Measurements from ENCODE around the gene ZNF205. TPM values are rescaled to one million over a fixed set of nuclear protein-coding genes. Genes with fewer than 3 reads are reported as not detected.

Gene ZNF205
- total and polyA plus RNA-seq, 10 of the 15 experiments (the other 5 are each of a cell fraction or from before 2014, with no cell fraction given): 0.26 to 1.5 (median 0.78) TPM; not detected in 2

DNA sequence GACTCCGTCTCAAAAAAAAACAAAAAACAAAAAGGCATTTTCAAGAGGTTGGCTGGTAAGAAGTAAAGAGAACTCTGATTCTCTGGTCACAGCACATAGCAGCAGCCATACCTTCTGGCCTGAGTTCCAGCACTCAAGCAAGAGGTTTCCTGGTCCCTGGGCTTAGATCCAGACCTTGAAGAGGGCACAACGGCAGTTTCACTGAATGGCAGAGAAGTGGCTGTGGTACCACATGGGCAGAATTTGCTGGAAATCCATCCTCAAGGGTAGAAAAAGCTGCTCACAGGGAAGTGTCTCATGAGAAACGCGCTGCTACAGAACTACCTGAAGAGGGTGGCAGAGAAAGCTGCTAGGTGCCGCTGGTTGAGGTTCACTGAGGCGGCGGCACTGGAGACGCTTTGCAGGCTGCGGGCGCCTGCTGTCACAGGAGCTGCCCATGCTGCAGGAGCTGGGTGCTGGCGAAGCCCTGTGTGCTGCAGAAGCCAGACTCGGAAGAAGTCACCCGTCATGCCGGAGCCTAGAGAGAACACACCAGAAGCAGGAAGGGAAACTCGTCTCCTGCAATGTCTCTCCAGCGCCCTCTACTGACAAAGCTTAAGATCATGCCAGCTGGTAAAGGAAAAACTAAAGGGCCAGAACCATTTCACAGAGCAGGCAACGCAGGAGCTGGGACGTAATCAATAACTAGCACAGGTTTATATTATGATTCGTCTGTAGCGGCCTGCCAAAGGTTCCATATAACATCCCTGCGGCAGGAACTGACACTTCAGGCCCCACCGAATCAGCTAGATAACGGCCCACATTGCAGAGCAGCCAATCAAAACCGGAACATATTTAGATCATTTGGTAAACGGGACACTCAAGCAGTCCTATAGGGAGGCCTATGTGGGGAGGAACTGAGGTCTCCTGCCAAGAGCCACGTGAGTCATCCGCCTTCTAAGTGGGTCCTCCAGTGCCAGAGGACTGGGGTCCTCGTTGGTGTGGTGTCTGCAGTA lies 17.0 kb downstream of the ZNF205 start (continued):
- TF ChIP-seq, protein P1, sequence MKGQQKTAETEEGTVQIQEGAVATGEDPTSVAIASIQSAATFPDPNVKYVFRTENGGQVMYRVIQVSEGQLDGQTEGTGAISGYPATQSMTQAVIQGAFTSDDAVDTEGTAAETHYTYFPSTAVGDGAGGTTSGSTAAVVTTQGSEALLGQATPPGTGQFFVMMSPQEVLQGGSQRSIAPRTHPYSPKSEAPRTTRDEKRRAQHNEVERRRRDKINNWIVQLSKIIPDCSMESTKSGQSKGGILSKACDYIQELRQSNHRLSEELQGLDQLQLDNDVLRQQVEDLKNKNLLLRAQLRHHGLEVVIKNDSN (IDR thresholded peaks at IDR 0.05; ENCODE audit: borderline replicate concordance, extremely low read length, insufficient read depth, low read depth, low read length): no peak
- TF ChIP-seq POLR2A (IDR thresholded peaks at IDR 0.05; ENCODE audit: low read depth, low read length): peak; percentile 72
- TF ChIP-seq PML (IDR thresholded peaks at IDR 0.05; ENCODE audit: low read length): peak; percentile 40; the same call in 1 of the 2 replicates
- TF ChIP-seq TCF3 (IDR thresholded peaks at IDR 0.05; ENCODE audit: borderline replicate concordance, insufficient read depth, low read depth, low read length): peak; percentile 55; the same call in 1 of the 2 replicates
- TF ChIP-seq, protein P2, sequence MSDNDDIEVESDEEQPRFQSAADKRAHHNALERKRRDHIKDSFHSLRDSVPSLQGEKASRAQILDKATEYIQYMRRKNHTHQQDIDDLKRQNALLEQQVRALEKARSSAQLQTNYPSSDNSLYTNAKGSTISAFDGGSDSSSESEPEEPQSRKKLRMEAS (IDR thresholded peaks at IDR 0.05; ENCODE audit: low read depth, low read length): no peak
- no peak for TF ChIP-seq RELA (IDR thresholded peaks at IDR 0.05; ENCODE audit: borderline replicate concordance, partially characterized antibody)
- 0 out of 2 replicates have a peak, but pooled peaks have one; percentile 31 for TF ChIP-seq CHD2 (IDR thresholded peaks at IDR 0.05; ENCODE audit: borderline replicate concordance, low read depth, low read length)
- no peak for TF ChIP-seq ZNF622 (IDR thresholded peaks at IDR 0.05)
- TF ChIP-seq EP300 (IDR thresholded peaks at IDR 0.05; ENCODE audit: borderline replicate concordance in 1 of 2, control insufficient read depth in 1 of 2, low read depth in 2 of 2, low read length in 2 of 2): no peak
- peak; percentile 47; the same call in 1 of the 2 replicates for TF ChIP-seq GABPA (IDR thresholded peaks at IDR 0.05; ENCODE audit: low read depth)
- no peak for TF ChIP-seq IRF4 (IDR thresholded peaks at IDR 0.05; ENCODE audit: low read depth, low read length)
- TF ChIP-seq, protein P3, sequence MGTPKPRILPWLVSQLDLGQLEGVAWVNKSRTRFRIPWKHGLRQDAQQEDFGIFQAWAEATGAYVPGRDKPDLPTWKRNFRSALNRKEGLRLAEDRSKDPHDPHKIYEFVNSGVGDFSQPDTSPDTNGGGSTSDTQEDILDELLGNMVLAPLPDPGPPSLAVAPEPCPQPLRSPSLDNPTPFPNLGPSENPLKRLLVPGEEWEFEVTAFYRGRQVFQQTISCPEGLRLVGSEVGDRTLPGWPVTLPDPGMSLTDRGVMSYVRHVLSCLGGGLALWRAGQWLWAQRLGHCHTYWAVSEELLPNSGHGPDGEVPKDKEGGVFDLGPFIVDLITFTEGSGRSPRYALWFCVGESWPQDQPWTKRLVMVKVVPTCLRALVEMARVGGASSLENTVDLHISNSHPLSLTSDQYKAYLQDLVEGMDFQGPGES (IDR thresholded peaks at IDR 0.05): no peak
- TF ChIP-seq HDGF (IDR thresholded peaks at IDR 0.05): peak; percentile 52; the same call in 1 of the 2 replicates
- TF ChIP-seq, protein P4, sequence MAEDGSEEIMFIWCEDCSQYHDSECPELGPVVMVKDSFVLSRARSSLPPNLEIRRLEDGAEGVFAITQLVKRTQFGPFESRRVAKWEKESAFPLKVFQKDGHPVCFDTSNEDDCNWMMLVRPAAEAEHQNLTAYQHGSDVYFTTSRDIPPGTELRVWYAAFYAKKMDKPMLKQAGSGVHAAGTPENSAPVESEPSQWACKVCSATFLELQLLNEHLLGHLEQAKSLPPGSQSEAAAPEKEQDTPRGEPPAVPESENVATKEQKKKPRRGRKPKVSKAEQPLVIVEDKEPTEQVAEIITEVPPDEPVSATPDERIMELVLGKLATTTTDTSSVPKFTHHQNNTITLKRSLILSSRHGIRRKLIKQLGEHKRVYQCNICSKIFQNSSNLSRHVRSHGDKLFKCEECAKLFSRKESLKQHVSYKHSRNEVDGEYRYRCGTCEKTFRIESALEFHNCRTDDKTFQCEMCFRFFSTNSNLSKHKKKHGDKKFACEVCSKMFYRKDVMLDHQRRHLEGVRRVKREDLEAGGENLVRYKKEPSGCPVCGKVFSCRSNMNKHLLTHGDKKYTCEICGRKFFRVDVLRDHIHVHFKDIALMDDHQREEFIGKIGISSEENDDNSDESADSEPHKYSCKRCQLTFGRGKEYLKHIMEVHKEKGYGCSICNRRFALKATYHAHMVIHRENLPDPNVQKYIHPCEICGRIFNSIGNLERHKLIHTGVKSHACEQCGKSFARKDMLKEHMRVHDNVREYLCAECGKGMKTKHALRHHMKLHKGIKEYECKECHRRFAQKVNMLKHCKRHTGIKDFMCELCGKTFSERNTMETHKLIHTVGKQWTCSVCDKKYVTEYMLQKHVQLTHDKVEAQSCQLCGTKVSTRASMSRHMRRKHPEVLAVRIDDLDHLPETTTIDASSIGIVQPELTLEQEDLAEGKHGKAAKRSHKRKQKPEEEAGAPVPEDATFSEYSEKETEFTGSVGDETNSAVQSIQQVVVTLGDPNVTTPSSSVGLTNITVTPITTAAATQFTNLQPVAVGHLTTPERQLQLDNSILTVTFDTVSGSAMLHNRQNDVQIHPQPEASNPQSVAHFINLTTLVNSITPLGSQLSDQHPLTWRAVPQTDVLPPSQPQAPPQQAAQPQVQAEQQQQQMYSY (CRISPR knock-in tag; IDR thresholded peaks at IDR 0.05): no peak
- no peak for TF ChIP-seq NR2F1 (conservative IDR thresholded peaks at IDR 0.05)
- TF ChIP-seq, protein P5, sequence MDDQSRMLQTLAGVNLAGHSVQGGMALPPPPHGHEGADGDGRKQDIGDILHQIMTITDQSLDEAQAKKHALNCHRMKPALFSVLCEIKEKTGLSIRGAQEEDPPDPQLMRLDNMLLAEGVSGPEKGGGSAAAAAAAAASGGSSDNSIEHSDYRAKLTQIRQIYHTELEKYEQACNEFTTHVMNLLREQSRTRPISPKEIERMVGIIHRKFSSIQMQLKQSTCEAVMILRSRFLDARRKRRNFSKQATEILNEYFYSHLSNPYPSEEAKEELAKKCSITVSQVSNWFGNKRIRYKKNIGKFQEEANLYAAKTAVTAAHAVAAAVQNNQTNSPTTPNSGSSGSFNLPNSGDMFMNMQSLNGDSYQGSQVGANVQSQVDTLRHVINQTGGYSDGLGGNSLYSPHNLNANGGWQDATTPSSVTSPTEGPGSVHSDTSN (IDR thresholded peaks at IDR 0.05; ENCODE audit: insufficient replicate concordance, low read depth, low read length): no peak
- peak; percentile 87; the same call in 1 of the 2 replicates for TF ChIP-seq SMARCA5 (IDR thresholded peaks at IDR 0.05)
- TF ChIP-seq LARP7 (IDR thresholded peaks at IDR 0.05): 0 out of 2 replicates have a peak, but pooled peaks have one; percentile 37
- peak; percentile 43; the same call in 1 of the 2 replicates for TF ChIP-seq CREM (IDR thresholded peaks at IDR 0.05; ENCODE audit: low read depth)

Measured in GM12878 (cell line).